NCI-H82 (cell line): ENCODE data around the gene ZNF780A.
"Not testable (repeated sequence)": the region's sequence is repeated elsewhere in the genome, so short reads cannot be mapped to it uniquely, and the experiment has no call there.

ENCODE experiments used
- DNase-seq: peaks from one replicate; lab custom pipeline; 2025; lab: John Stamatoyannopoulos, UW

Gene ZNF780A

GRCh38 chr19:40090241-40091204 is at the start of gene ZNF780A:
Gene ZNF780A (minus strand): TSS chr19:40090943. CDS start chr19:40084753, 6,190 bp downstream.
- peak; percentile 93 for DNase-seq

GRCh38 chr19:40139533-40140287 is 49.0 kb upstream of the ZNF780A start:
- peak; percentile 76 for DNase-seq

- peak; percentile 8 for DNase-seq
These were observed 46.1 kb upstream of the ZNF780A start for GRCh38 chr19:40136818-40137217.

- peak; percentile 83 for DNase-seq
These were observed 44.1 kb upstream of the ZNF780A start for GRCh38 chr19:40134866-40135265.

GRCh38 chr19:40133491-40133890 is 42.7 kb upstream of the ZNF780A start:
- no peak for DNase-seq

GRCh38 chr19:40130013-40130412 is 39.3 kb upstream of the ZNF780A start:
- DNase-seq: no peak

- no peak for DNase-seq
These were observed 38.7 kb upstream of the ZNF780A start for GRCh38 chr19:40129425-40129824.

GRCh38 chr19:40128991-40129390 is 38.2 kb upstream of the ZNF780A start:
- DNase-seq: no peak

GRCh38 chr19:40119380-40119779 is 28.6 kb upstream of the ZNF780A start:
- DNase-seq: peak; percentile 28

GRCh38 chr19:40118638-40119037 is 27.9 kb upstream of the ZNF780A start:
- not testable (repeated sequence) for DNase-seq

- no peak for DNase-seq
These were observed 25.3 kb upstream of the ZNF780A start for GRCh38 chr19:40116075-40116474.

- DNase-seq: not testable (repeated sequence)
These were observed 23.4 kb upstream of the ZNF780A start for GRCh38 chr19:40114119-40114518.

- DNase-seq: not testable (repeated sequence)
These were observed 21.5 kb upstream of the ZNF780A start for GRCh38 chr19:40112271-40112670.

- DNase-seq: no peak
These were observed 19.8 kb upstream of the ZNF780A start for GRCh38 chr19:40110570-40110969.

GRCh38 chr19:40104754-40105153 is 14.0 kb upstream of the ZNF780A start:
- no peak for DNase-seq

- DNase-seq: no peak
These were observed 12.9 kb upstream of the ZNF780A start for GRCh38 chr19:40103600-40103999.

- DNase-seq: no peak
These were observed 11.1 kb upstream of the ZNF780A start for GRCh38 chr19:40101813-40102212.

GRCh38 chr19:40093416-40093815 is 2.7 kb upstream of the ZNF780A start:
- DNase-seq: no peak

GRCh38 chr19:40091205-40092129 is 724 bp upstream of the ZNF780A start:
- no peak for DNase-seq

GRCh38 chr19:40089462-40089861 is 1.3 kb downstream of the ZNF780A start:
- no peak for DNase-seq

- no peak for DNase-seq
These were observed 2.3 kb downstream of the ZNF780A start for GRCh38 chr19:40088299-40089047.
